G401 (cell line): ENCODE measurements around the gene BACH1. TPM values are rescaled to one million over a fixed set of nuclear protein-coding genes. Genes with fewer than 3 reads are reported as not detected.

Source experiments
- DNase-seq: peaks from one replicate; pipeline ENCODE4 v3.0.0-alpha.2; 2015; ENCODE audit warnings: low spot score
- in situ Hi-C: cut with HindIII; loops from 2 replicates; pipeline ENCODE4 v1.10.0; 2016; ENCODE audit warnings: low sequenced_read_pairs, mixed read lengths
- total RNA-seq: library from RNA; depleted of rRNA; stranded (reverse); fragments of >200 nt; shearing (Covaris generic); gene quantifications from 2 replicates; pipeline ENCODE4 v1.2.3, GENCODE V29; 2014

BACH1 gene
- total RNA-seq, 1 experiment from 2014 or later, result 45.2 TPM

DNA sequence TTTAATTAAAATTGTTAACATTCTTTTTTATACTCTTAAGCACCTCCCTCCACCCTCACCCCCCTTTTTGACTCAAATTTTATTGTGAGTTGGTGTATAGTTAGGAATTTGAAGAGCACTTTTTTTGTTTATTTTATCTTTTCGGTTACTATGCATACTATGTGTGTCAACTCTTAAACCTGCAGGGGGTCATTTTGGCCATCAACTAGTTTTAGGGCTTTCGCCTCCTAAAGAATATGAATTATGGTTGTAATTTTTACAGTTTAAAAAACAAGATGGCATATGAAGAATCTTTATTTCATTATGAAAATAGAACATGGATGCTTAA, 9.7 kb downstream of the BACH1 start:
- in situ Hi-C loops, result no loop called here
- no peak for DNase-seq

DNA sequence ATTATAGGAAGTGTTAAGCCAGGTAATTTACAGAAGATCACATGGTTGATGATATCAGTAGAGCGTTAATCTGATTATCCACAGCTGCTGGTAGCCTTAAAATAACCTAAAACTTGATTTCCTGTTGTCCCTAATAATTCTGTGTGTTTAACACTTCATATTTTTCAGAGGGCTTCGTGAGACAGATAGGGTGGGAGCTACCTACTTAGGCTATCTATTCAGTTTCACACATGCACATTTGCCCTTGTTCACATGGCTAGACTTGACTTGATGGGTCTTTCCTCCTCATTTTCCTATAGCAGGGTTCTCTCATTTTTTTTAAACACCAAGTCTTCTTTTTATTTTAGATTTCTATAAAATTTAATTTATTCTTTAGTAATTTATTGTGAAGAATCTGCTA, 11.0 kb downstream of the BACH1 start:
- no peak for DNase-seq
- in situ Hi-C loops, result no loop called here

DNA sequence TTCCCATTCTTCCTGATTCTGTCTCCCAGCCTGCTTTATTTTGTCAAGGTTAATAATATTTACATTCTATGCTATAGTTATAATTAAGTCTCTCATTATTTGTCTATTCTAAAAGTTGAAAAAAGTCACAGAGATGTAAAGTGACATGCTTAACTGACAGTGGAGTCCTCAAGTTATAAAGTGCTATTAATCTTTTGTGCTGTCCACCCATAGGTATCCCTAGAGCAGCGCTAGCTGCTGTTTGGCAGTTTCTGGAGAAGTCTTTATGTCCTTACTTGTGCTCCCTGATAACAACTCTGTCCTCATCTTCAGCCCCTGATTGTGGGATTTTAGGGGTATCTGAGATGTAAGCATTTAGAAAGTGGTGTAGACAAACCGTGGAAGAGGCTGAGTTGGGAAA, 13.1 kb downstream of the BACH1 start:
- in situ Hi-C loops, result no loop called here
- no peak for DNase-seq

DNA sequence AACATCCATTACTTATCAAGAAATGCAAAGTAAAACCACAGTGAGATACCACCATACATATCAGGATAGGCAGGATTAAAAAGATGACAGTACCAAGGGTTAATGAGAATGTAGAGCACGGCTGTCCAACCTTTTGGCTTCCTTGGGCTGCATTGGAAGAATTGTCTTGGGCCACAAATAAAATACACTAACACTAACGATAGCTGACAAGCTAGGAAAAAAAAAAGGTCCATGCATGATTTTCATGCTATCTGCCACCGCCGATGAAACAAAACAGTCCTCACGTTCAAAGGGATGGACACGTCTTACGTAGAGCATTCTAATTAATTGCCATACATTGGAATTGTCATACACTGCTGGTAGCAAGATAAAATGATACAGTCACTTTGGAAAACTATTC, 14.3 kb downstream of the BACH1 start:
- in situ Hi-C loops, result no loop called here

DNA sequence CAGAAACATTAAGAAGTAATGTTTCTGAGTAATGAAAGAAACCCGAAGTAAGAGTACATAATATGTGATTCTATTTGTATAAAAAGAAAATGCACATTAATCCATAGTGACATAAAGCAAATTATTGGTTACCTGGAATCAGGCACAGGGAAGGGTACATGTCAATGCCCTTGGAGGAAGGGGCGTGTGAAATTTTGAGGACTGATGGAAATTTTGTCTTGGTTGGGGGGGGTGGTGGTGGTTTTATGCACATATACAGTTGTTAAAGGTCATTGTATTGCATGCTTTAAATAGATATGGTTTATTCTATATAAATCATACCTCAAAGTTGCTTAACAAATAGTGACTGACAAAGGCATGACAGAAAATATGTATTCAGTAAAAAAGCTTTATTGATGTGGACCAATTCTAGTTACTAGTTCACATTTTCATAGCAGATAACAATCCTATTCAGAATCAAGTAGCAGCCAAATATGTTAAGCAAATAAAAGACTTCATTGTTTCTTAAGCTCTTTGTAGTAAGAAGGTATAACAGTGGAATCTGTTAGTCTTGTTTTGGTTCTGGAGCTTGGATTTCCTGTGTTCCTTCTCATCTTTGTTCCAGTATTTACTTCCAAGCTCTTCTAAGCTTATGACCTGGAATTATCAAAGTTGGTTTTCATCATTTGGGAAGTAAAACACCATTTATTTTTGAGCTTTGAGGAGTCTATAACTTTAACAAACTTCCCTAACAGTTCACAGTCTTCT, 15.1 kb downstream of the BACH1 start:
- in situ Hi-C loops, result no loop called here
- no peak for DNase-seq

More for the DNA sequence above, 14.3 kb downstream of the BACH1 start:
- no peak for DNase-seq

DNA sequence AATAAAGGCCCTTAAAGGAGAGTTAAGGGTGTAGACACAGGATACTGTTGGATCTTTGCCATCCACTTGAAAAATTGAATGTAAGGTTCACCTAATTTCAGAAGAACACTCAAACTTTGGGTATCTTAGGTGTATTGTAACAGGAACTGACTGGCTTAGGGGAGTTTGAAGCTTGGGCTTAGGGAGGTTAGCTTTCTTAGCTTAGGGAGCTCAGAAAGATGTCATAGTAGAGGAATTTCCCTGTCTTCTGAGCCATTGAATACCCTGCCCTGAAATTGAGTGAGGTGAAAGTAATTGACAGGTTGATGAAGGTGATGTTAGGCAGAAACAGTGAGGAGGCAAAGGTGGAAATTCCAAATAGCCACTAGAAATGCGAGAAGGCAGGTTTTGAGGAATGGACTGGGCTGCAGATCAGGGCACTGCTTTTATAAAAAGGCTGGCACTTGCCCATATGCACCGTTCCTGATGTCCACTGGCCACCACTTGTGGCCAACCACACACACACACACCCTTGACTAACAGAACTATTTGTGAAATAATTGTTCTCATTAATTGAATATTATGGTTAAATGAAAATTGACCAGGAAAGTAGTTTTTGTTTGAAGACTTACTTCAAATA, 16.5 kb downstream of the BACH1 start:
- DNase-seq, result no peak
- in situ Hi-C loops, result no loop called here

DNA sequence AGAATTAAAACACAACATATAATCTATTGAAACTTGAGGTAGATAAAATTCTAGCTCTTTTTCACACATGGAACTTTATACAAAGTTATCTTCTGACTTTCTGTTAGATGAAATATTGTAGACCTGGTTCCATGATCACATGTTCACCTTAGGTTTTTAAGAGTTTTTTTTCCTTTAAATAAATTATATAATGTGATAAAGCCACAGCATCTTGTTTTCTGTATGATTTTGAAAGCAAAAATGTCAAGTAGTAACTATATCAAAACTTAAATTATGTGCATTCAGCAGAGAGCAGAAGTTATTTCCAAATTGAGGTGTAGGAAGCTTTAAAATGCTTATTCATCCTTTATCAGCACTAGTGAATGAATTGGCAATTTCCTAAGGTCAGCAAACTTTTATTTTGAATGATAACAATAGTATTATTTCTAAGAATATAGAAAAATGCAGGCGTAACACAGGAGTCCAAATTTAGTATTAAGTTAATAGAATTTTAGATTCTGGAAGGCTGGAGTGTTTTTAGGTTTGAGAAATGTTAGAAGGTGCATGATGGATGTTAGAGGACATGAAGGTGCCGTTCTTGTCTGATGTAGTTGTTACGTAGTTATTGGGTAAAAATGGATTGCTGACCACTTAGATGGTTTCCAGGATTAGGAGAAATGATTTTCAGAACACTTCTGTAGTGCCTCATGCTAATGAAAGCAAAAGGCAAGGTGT, 17.5 kb downstream of the BACH1 start:
- in situ Hi-C loops, result no loop called here
- DNase-seq, result no peak

DNA sequence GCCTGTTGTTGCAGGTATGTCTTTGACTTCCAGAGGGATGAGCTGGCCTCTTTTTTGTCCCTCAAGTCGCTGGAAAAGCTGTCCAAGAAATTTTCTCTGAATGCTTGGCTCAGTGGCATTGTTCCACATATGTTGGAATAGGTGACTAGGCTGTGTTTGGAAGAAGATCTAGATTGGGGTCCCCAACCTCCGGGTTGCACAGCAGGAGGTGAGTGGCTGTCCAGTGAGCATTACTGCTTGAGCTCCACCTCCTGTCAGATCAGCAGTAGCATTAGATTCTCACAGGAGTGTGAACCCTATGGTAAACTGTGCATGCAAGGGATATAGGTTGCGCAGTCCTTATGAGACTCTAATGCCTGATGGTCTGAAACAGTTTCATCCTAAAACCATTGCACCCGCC, 18.1 kb downstream of the BACH1 start:
- DNase-seq, result no peak
- in situ Hi-C loops, result no loop called here

DNA sequence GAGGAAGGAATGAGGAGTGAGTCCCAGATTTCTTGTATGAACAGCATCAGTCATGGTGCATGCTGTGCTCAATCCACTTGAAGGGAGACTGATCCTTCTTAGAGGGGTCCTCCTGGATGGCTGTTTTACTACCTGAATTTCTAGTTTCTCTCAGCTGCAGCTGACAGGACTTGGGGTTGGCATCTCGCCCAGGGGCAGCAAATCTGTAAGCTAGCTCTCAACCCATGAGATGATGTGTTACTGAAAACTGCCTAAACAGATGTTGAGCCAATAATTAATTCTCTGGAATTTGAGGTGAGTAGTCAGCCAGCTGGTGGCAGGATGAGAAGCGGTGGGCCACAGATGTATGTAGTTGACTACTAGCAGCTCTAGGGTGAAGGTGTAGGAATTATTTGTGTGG, 19.6 kb downstream of the BACH1 start:
- DNase-seq, result no peak
- in situ Hi-C loops, result no loop called here

DNA sequence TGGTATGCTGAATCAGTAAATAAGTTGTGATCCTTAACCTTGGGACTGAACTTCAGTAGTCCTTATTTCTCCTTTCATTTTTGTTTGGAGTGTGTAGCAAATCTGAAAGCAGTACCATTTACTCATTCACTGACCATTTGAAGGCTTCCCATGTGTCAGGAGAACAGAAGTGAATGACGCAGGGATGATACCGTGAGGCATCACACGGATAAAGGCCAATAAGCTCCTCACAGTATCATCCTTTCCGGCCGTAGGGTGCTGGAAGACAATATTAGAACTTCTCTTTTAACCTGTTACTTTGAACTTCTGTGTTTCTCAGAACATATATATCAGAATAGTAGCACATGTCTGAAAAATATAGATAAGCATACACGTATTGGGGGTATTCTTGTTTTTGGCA, 21.3 kb downstream of the BACH1 start:
- in situ Hi-C loops, result no loop called here

DNA sequence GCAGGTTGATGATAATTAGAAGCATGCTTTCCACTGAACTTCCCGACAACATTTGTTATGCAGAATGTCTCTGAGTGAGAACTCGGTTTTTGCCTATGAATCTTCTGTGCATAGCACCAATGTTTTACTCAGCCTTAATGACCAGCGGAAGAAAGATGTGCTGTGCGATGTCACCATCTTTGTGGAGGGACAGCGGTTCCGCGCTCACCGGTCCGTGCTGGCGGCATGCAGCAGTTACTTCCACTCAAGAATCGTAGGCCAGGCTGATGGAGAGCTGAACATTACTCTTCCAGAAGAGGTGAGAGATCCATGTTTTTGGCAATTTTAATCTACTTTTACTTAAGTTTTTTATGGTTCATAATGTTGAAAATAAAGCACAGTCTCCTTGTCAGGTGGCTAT, 22.5 kb downstream of the BACH1 start:
- in situ Hi-C loops, result no loop called here
- no peak for DNase-seq

More for the DNA sequence above, 21.3 kb downstream of the BACH1 start:
- no peak for DNase-seq

DNA sequence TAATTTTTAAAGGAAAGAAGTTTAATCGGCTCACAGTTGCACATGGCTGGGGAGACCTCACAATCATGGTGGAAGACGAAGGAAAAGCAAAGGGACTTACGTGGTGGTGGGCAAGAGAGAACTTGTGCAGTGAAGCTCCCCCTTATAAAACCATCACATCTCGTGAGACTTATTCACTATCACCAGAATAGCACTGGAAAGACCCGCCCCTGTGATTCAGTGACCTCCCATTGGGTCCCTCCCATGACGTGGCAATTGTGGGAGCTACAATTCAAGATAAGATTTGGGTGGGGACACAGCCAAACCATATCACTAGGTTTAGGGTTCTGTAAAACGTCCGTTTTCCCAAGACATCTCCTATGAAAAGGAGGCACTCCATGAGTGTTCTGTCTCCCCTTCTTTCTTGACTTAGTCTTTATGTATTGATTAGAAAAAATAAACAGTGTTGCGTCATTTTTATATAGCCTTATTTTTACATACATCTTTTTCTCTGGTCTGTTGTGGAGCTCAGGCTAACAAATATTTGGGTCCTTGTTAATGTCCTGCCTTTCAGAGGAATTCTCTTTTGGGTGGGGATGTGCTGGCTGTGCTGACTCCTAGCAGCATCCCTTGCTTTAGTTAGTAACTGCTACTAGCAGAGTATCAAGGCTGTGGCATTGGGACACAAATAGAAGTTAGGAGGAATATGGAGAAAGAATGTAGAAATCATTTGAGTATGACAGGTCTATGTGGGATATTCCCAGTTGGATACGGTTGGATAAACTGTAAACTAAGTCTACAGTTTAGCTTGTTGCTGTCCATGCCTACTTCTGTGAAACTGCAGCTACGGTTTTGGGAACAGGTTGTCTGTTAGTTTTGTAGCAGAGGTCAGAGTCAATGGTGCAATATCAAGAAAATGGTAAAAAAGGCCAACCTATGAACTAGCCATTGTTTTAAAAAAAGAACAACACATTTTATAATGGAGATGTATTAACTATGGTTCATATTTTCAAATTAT, 23.5 kb downstream of the BACH1 start:
- no peak for DNase-seq
- in situ Hi-C loops, result no loop called here

DNA sequence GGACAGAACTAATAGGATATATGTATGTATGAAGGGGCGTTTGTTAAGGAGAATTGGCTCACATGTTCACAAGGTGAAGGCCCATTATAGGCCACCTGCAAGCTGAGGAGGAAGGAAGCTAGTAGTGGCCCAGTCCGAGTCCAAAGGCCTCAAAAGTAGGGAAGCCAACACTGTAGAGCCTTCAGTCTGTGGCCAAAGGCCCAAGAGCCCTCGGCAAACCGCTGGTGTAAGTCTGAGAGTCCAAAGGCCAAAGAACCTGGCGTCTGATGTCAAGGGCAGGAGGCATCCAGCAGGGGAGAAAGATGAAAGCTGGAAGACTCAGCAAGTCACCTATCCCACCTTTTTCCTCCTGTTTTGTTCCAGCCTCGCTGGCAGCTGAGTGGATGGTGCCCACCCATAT, 24.5 kb downstream of the BACH1 start:
- in situ Hi-C loops, result no loop called here
- no peak for DNase-seq

DNA sequence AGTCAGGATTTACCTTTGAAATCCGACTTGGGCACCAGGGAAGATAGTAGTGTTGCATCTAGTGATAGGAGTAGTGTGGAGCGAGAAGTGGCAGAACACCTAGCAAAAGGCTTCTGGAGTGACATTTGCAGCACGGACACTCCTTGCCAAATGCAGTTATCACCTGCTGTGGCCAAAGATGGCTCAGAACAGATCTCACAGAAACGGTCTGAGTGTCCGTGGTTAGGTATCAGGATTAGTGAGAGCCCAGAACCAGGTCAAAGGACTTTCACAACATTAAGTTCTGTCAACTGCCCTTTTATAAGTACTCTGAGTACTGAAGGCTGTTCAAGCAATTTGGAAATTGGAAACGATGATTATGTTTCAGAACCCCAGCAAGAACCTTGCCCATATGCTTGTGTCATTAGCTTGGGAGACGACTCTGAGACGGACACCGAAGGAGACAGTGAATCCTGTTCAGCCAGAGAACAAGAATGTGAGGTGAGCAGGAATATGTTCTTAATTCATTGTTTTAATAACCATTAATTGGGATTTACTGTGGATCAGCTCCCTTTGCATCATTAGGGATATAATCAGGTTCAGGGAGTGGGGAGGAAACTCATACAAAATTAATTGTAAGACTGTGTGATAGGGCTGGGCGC, 28.3 kb downstream of the BACH1 start:
- peak; percentile 94 for DNase-seq
- in situ Hi-C loops, result no loop called here

DNA sequence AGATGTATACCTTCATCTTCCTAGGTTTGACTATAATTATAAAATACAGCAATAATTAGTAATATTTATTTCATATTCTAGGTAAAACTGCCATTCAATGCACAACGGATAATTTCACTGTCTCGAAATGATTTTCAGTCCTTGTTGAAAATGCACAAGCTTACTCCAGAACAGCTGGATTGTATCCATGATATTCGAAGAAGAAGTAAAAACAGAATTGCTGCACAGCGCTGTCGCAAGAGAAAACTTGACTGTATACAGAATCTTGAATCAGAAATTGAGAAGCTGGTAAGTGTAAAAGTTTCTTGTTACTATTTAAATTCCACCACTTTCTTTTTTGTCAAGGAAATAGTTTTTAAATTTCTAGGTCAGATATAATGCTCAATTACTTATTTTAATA, 30.7 kb downstream of the BACH1 start:
- in situ Hi-C loops, result no loop called here
- no peak for DNase-seq

DNA sequence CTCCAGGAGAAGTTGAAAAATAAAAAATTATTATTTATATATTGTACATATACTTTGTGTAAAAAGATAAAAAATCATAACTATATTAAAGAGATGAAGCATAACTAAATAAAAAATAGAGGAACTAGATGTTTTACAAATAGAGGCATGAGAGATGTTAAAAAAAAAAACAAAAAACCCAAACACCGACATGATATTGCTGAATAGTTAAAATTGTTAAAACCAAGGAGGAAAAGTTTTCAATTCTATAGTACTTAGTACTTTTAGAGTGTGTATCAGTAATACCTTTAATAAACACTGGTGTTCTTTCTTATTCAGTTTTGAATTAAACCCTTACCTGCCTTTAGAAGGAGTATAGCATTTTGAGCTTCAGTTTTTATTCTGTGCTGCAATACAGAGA, 32.1 kb downstream of the BACH1 start:
- in situ Hi-C loops, result no loop called here
- DNase-seq, result no peak

DNA sequence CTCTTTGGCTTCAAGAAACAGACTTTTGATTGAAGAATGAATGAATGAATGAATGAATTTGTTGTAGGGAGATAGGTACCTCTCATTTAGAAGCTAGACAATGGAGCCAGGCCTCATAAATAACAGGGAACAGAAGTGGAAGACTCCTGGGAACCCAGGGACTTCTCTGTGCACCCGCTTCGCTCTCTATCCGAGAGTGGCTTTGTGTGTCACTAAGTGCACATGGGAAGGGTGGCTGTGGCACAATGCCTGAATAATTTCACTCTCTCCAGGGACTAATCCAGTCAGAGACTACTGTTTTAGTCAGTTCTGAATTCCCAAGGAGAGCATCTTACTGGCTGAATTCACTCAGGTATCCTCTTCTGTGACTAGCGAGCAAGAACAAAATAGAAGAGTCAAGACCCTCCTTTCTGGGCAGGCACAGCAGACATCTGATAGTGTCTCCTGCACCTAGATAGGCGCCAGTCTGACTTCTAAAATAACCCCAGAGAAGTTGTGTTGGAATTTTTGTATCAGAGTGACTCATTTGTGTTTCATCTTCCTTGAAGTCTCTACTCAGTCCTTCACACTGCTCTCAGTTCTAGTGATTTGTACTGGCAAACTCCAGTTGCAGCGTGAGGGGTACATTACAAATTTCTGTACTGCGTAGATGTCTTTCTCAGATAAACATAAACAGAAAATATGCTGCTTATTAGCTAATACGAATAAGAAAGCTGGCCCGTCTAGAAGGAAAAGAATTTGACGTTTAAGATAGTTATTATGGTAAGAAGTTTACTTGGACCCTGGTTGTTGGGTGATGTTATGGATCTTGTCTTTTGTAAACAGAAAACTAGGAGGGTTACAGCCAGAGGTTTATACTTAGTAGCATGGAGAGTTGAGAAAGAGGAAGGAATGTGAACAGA, 34.0 kb downstream of the BACH1 start:
- in situ Hi-C loops, result no loop called here
- DNase-seq, result no peak

DNA sequence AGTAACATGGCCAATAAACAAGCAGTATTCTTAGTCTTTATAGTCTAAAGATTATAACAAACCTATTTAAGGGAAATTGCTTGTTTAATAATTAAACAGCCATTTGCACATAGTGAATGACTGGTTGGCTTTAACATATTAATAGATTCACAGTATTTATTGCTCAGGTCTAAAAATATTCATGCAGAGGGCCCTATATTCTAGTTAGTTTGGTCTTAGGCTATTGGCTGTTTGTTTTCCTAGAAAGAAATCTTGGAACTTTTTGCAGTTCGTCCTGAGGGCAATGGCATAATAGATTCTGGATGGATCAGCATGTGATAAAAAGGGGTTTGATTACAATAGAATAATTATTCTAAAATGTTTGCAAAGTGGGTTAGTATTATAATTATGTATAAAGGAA, 34.7 kb downstream of the BACH1 start:
- DNase-seq, result no peak
- in situ Hi-C loops, result no loop called here
